ENCODE results near the gene TMEM121.

TMEM121 gene

GRCh38 chr14:105498430-105499255 is 27.7 kb upstream of the TMEM121 start:
- no peak for DNase-seq

GRCh38 chr14:105499256-105500035 is 26.9 kb upstream of the TMEM121 start:
- peak; percentile 68 for DNase-seq

GRCh38 chr14:105500036-105500725 is 26.2 kb upstream of the TMEM121 start:
- no peak for DNase-seq

- no peak for DNase-seq
These were observed 25.7 kb upstream of the TMEM121 start for GRCh38 chr14:105500726-105501101.

- no peak for DNase-seq
These were observed 24.7 kb upstream of the TMEM121 start for GRCh38 chr14:105501504-105502291.

GRCh38 chr14:105502446-105503295 is 23.7 kb upstream of the TMEM121 start:
- DNase-seq: no peak

- DNase-seq: no peak
These were observed 23.1 kb upstream of the TMEM121 start for GRCh38 chr14:105503296-105503640.

- no peak for DNase-seq
These were observed 22.3 kb upstream of the TMEM121 start for GRCh38 chr14:105503935-105504692.

GRCh38 chr14:105505101-105505500 is 21.3 kb upstream of the TMEM121 start:
- no peak for DNase-seq

GRCh38 chr14:105507247-105507646 is 19.1 kb upstream of the TMEM121 start:
- no peak for DNase-seq

- DNase-seq: no peak
These were observed 18.3 kb upstream of the TMEM121 start for GRCh38 chr14:105508069-105508468.

GRCh38 chr14:105508601-105509000 is 17.8 kb upstream of the TMEM121 start:
- DNase-seq: no peak

- no peak for DNase-seq
These were observed 9.3 kb upstream of the TMEM121 start for GRCh38 chr14:105517096-105517495.

GRCh38 chr14:105519946-105520698 is 6.3 kb upstream of the TMEM121 start:
- DNase-seq: no peak

- DNase-seq: no peak
These were observed 1.1 kb upstream of the TMEM121 start for GRCh38 chr14:105525326-105525725.

GRCh38 chr14:105526776-105527380 is 495 bp downstream of the TMEM121 start:
- no peak for DNase-seq

- no peak for DNase-seq
These were observed 1.0 kb downstream of the TMEM121 start for GRCh38 chr14:105527381-105527825.

- DNase-seq: peak; percentile 83
These were observed 1.6 kb downstream of the TMEM121 start for GRCh38 chr14:105527826-105528585.
